GM23248 (cell line): ENCODE results near the gene TRDN.

Source experiments
- EZH2 ChIP-seq: fragments of 200-600 bp; sonication (generic); IDR thresholded peaks from 2 replicates; pipeline ENCODE4 v1.6.1; 2018; ENCODE audit warnings: antibody characterized with exemption, mild to moderate bottlenecking; ENCODE audit not compliant: insufficient read depth, poor library complexity, severe bottlenecking
- EZH2phosphoT487 ChIP-seq: fragments of 200-600 bp; sonication (generic); IDR thresholded peaks from 2 replicates; pipeline ENCODE4 v1.6.1; 2018; ENCODE audit warnings: antibody characterized with exemption, moderate library complexity, mild to moderate bottlenecking, low read depth; ENCODE audit not compliant: insufficient read depth

DNA sequence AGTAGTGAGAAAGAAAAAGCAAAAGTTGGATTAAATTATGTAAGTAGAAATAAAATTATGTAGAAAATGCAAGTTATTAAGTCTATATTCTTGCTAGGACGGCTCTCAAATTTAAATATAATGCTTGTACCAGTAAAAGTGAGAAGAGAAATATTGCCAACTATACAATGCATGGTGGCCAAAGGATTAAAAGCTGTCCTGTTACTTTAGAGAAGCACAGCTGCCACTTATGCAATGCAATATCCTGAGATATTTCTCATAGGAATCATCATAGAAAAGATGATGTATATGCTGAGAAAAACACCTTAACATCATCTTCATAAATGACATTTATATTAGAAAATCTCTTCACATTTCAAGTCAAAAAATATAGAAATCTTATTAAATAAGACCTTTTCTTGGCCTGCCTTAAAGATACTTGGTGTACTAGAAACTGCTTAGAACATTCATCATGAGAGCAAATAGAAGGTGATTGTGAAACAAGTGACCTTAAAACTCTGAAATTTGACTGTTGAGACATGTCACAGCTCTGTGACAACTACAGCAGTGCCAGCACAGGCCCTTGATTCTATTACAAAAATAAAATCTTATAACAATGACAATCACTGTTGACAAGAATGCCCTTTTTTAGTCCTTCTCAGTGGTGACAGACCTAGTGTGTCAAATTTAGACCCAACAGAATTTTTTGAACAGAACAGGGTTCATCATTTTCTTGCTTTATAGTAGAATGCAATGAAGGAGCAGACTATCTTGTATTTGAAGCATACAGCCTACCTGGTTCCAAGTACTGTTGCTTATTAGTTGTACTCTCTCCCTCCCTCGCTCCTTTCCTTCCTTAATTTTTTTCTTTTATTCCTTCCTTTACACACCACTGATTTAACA is 467.6 kb downstream of the TRDN start:
- TF ChIP-seq EZH2phosphoT487: no peak
- TF ChIP-seq EZH2: no peak
